ENCODE measurements around the gene MTUS2.
"Not testable (repeated sequence)": the region's sequence is repeated elsewhere in the genome, so short reads cannot be mapped to it uniquely, and the experiment has no call there.

The MTUS2 gene

DNA sequence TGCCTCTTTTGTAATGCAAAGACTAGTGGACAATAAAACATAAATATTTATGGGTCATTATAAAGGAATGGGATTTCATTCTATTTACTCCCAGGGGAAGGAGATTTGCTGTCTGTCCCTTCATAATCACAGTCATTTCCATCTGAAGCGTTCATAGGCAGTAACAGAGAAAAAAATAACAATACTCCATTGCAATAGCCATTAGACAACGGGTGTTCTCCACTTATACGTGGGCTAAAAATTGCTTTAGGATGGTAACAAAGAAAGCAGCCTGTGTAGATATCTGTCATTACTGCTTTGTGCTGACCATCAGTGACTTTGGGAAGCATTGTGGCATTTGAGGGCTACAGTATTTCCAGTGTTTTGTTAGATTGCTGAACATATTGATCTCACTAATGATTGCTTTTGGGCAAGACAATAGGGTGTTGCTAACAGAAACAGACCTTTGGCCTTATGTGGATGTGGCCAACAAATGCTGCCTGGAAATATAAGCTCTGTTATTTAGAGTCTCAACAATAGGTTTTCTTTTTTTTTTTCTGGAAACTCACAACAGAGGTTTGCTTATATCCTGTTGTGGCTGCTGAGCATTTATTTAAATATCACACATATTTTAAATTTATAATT, 355.2 kb downstream of the MTUS2 start:
- no peak for DNase-seq

DNA sequence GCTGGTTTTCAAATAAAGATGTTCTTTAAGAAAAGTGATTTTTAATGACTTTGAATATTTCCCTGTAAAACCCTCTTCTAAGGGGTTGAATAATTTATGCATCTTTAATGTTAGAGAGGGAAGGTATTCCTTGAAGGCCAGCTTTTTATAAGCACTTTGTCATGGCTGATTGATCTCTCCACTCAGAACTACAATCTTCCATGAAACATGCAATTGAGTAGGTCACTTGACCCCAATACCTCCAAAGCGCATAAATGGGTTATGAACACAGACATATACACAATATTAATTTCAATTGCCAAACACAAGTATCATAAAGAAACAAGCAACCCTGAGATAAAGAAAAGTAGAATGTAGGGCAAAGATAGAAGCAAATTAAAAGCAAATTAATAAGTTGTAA, 359.9 kb downstream of the MTUS2 start:
- DNase-seq: no peak

DNA sequence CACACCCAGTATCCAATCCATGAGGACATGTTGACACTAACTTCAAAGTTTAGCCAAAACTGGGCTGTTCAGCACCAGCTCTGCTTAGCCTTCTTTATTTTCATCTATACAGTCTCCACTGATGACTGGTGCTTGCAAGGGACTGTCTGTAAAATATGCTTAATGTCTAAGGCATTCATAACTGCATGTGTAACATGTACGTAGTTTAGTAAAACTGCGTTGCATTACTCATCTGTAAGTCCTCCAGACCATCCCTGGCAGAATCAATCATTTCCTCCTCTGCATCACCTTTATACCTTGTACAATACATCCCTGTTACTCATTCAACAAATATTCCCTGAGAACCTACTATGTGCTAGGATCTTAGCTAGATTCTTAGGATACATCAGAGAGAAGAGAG, 362.1 kb downstream of the MTUS2 start:
- DNase-seq: no peak

DNA sequence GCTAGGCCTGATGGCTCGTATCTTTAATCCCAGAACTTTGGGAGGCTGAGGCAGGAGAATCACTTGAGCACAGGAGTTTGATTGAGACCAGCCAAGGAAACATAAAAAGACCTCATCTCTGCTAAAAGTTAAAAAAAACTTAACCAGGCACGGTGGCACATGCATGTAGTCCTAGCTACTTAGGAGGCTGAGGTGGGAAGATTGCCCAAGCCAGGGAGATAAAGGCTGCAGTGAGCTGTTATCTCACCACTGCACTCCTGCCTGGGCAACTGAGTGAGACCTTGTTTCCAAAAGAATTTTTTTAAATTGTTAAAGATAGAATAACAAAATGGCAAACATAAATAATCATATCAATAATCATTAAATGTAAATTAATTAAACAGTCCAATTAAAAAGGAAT, 365.8 kb downstream of the MTUS2 start:
- DNase-seq: no peak

DNA sequence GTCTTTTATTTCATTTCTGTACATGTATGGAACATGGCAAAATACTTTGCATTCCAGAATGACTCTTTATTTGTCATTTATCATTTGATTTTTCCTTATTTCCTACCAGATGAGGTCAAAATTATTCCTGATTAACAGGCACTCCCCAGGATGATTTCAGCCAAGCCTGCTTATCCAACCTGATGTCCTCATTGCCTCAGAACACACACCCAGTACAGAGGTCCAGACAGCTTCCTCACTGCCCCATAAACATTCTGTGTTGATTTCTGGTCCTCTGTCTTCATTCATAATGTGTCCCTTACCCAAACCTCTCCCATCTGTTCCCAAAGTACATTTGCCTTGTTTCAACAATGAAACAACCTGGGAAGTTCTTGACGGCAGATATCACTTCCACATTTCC, 367.4 kb downstream of the MTUS2 start:
- no peak for DNase-seq

GRCh38 chr13:29190298-29190697, 370.2 kb downstream of the MTUS2 start:
- no peak for DNase-seq

DNA sequence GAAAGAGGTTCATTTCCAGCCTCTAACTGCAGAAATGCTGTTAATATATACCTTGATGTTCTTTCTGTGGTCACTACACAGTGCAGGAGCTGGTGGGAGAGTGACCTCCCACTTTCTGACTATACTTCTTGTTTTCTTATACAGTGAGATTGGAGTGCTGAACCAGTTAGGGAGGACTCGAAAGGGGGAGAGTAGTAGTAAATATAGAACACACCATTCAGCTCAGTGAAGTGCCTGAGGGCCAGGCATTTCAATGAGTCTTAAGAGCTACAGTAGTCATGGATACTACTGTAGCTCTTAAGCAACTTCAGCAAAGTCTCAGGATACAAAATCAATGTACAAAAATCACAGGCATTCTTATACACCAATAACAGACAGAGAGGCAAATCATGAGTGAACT, 372.9 kb downstream of the MTUS2 start:
- no peak for DNase-seq

- no peak for DNase-seq
These were observed 375.3 kb downstream of the MTUS2 start for GRCh38 chr13:29195456-29195855.

DNA sequence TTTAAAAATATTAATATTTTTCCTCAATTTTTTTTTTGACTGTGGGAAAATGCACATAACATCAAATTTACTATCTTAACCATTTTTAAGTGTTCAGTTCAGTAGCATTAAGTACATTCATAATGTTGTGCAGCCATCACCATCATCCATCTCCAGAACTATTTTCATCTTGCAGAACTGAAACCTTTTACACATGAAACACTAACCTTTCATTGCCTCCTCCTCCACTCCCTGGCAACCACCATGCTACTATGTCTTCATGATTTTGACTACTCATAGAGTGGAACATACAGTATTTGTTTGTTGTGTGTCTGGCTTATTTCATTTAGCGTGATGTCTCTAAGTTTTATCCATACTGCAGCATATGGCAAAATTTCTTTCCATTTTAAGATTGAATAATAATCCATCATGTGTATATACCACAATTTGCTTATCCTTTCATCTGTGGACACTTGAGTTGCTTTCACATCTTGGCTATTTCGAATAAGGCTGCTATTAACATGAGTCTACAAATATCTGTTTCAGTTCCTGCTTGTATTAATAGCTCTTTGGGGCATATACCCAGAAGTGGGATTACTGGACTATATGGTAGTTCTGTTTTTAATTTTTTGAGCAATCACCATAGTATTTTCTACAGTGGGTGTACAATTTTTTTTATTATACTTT, 376.4 kb downstream of the MTUS2 start:
- DNase-seq: no peak

- DNase-seq: not testable (repeated sequence)
These were observed 382.6 kb downstream of the MTUS2 start for GRCh38 chr13:29202753-29203152.

DNA sequence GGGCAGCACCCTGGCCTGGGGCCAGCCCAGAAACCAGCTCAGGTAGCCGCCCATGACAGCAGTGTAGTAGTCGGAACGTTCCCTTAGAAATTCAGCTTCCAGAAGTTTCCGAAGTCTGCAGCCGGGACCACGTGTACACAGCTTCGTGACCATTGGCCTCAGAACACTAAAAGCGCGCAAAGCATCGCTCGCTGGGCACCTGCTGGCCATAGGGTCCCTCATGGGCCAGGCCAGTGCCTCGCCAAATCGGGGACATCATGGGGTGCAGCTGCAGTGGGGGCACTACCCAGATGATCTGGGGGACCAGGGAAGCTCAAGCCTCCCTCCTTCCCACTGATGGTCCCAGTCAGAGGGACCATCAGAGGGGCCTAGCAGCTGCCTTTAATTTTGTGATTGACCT, 384.5 kb downstream of the MTUS2 start:
- no peak for DNase-seq

GRCh38 chr13:29210676-29211075, 390.5 kb downstream of the MTUS2 start:
- no peak for DNase-seq

- not testable (repeated sequence) for DNase-seq
These were observed 391.0 kb downstream of the MTUS2 start for GRCh38 chr13:29211162-29211561.

- no peak for DNase-seq
These were observed 402.3 kb downstream of the MTUS2 start for GRCh38 chr13:29222458-29222857.

DNA sequence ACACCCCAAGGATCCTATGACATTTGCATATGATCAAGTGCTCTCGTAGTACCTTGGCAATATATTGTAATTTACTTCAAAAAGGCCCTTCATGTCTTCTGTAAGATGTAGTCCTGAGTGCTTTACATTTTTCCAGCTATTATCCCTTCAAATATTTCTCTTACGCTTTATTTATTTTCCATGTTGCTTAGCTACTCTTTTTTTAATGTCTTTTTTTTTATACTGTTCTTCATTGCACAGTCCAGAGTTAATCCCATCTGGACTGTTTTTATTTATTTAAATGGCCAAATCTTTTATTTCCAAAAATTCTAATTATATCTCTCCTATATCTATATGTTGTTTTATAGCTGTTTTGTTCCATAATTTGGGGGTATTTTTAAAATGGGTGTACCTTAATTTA, 404.1 kb downstream of the MTUS2 start:
- DNase-seq: no peak

- no peak for DNase-seq
These were observed 407.4 kb downstream of the MTUS2 start for GRCh38 chr13:29227576-29227975.

DNA sequence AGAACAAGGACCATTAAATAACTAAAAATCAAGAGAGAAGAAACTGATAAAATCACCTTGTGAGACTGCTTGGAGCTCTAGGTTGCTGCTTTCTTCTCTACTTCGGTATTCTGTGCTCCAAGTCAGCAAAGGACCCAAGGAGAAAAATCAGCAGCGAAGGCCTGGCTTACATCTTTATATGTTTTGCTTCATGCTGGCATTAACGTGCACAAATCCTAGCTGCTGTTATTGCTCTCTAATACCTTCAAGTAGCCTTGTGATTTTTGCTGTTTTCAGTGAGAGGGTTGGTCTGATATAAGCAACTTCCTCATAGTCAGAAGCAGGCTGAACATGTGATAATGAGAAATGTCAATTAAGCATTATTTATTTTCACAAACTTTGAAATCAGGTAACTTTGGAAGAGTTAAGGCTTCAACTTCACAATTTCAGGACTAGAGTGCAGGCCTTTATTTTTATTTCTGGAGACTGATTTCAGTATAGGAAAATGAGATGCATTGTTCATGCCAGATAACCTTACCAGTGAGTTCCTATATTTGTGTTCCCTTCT, 410.2 kb downstream of the MTUS2 start:
- DNase-seq: no peak

- no peak for DNase-seq
These were observed 419.8 kb downstream of the MTUS2 start for GRCh38 chr13:29239653-29240525.

DNA sequence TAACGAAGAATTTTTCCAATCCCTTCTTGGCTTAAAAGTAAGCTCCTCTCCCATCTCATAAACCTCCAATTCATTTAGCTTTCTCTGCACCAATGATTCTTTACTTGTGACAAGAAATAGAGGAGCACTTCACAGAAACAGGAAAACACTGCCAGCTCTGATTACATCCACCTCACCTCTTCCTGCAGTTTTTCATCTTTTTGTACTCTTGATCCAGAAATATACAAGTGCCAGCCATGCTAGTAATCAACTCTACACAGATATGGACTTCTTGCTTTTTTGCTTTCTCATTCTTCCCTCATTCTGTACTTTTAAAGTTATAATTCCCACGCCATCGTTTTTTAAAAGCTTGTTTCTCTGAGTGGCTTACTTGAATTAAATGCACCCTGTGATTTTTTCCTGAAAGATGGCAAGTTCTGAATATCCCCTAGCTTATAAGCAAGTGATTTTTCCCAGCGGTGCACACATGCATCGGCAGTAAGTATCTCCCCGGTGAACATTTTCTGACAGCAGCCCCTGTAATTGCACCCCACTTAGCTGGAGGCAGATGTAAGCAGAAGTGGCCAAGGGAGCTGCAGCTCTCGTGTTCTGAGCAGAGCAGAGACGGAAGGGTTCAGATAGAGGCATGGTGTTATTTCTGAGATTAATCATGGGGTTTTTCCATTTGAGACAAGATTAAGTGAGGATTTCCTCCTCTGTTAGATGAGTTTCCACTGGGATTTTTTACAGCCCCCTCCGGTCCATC, 434.7 kb downstream of the MTUS2 start:
- DNase-seq: no peak

DNA sequence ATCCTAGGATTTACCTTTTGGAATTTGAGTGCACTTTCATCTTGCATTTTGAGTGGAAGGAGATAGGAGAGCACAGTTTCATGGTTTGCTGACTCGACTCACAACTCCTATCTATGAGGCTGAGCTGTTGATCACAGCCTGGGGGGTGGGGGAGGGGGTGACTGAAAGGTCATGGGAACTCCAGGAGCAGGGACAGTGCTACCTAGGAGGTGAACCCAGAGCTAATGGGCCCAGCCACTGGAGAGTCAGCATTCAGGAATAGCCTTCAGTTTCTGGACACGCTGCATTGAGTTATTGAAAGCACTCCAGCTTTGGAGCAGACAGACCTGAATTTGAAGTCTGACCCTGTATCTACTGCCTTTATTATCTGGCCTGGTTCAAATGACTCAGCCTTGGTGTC, 435.4 kb downstream of the MTUS2 start:
- no peak for DNase-seq

DNA sequence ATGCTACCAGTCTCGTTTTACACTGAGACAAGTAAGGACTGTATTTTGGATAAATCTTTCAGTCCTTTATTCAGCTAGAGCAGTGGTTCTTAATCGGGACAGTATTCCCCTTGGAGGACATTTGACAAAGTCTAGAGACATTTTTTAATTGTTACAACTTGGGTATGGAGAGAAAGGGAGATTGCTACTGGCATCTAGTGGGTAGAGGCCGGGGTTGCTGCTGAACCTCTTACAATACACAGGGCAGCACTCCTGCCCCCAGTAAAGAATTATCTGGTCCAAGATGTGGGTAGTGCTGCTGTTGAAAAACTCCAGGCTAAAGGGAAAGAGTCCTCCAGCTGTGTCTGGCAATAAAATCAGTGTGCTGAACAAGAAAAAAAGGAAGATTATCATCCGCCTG, 440.5 kb downstream of the MTUS2 start:
- DNase-seq: no peak

GRCh38 chr13:29266261-29266660, 446.1 kb downstream of the MTUS2 start:
- no peak for DNase-seq
